HEK293T (cell line): ENCODE measurements around the gene ID1.

Experiments
- BHLHE40 ChIP-seq: fragments of 450-650 bp; IDR thresholded peaks from 2 replicates; pipeline ENCODE4 v1.6.1; 2016; ENCODE audit warnings: mild to moderate bottlenecking, moderate library complexity, borderline replicate concordance
- FOXK2 ChIP-seq: fragments of 450-650 bp; IDR thresholded peaks from 2 replicates; pipeline ENCODE4 v1.6.1; 2016; ENCODE audit warnings: mild to moderate bottlenecking
- FOXM1 ChIP-seq: fragments of 450-650 bp; IDR thresholded peaks from 2 replicates; pipeline ENCODE4 v1.6.1; 2017; ENCODE audit warnings: mild to moderate bottlenecking, borderline replicate concordance
- HDGF ChIP-seq: fragments of 450-650 bp; IDR thresholded peaks from 2 replicates; pipeline ENCODE4 v1.6.1; 2017; ENCODE audit warnings: antibody characterized with exemption, borderline replicate concordance
- LEF1 ChIP-seq: fragments of 450-650 bp; IDR thresholded peaks from 2 replicates; pipeline ENCODE4 v1.6.1; 2017; ENCODE audit warnings: mild to moderate bottlenecking, borderline replicate concordance
- SUZ12 ChIP-seq: fragments of 450-650 bp; IDR thresholded peaks from 2 replicates; pipeline ENCODE4 v1.6.1; 2016; ENCODE audit warnings: mild to moderate bottlenecking
- TARDBP ChIP-seq: fragments of 450-650 bp; IDR thresholded peaks from 2 replicates; pipeline ENCODE4 v1.6.1; 2016

GRCh38 chr20:31570021-31570463 is 35.0 kb upstream of the ID1 start:
- TF ChIP-seq BHLHE40 (no peak), FOXK2 (no peak), LEF1 (no peak), HDGF (no peak), SUZ12 (no peak), TARDBP (no peak), FOXM1 (no peak)
